GM19023 (cell line): ENCODE results near the gene IL37.
"Not testable (repeated sequence)": the region's sequence is repeated elsewhere in the genome, so short reads cannot be mapped to it uniquely, and the experiment has no call there.

ENCODE experiments used
- ATAC-seq: cut with Tn5 transposase; IDR thresholded peaks from one replicate; pipeline ENCODE4 v1.9.1; 2021; ENCODE audit warnings: mild to moderate bottlenecking, moderate library complexity; ENCODE audit not compliant: unreplicated experiment

The IL37 gene

GRCh38 chr2:112920923-112921532 lies 10.1 kb downstream of the IL37 start:
- ATAC-seq, result no peak

- ATAC-seq, result no peak
Observed at GRCh38 chr2:112921982-112922381, 11.0 kb downstream of the IL37 start.

GRCh38 chr2:112923237-112923966 lies 12.4 kb downstream of the IL37 start:
- ATAC-seq, result no peak

- no peak for ATAC-seq
Observed at GRCh38 chr2:112923967-112924338, 13.0 kb downstream of the IL37 start.

- ATAC-seq, result no peak
Observed at GRCh38 chr2:112924360-112924759, 13.4 kb downstream of the IL37 start.

DNA sequence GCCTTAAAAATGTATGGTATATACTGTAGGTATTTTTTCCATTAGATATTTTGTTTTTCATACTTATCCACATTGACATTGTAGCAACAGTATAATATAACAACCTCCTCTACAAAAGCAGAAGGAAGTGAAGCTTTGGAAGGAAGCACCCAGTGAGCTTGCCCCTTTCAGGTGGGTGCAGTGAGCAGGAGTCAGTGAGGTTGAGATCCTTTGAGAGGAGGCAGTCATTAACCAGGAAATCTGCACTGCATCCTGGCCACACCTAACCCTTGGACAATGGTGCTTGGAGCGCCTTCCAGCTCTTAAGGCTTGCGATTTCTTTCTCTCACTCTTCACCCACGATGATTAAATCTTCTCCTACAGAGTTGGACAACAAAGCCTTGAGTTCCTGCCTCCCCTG lies 13.9 kb downstream of the IL37 start:
- no peak for ATAC-seq

- no peak for ATAC-seq
Observed at GRCh38 chr2:112926707-112927106, 15.7 kb downstream of the IL37 start.

GRCh38 chr2:112927745-112928144 lies 16.8 kb downstream of the IL37 start:
- ATAC-seq, result no peak

GRCh38 chr2:112933261-112933660 lies 22.3 kb downstream of the IL37 start:
- no peak for ATAC-seq

DNA sequence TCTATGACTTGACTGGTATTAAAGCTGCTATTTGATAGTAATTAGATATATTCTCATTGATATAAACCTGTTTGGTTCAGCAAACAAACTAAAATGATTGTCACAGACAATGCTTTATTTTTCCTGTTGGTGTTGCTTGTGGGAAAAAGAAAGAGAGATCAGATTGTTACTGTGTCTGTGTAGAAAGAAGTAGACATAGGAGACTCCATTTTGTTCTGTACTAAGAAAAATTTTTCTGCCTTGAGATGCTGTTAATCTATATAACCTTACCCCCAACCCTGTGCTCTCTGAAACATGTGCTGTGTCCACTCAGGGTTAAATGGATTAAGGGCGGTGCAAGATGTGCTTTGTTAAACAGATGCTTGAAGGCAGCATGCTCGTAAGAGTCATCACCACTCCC lies 23.2 kb downstream of the IL37 start:
- ATAC-seq, result not testable (repeated sequence)

DNA sequence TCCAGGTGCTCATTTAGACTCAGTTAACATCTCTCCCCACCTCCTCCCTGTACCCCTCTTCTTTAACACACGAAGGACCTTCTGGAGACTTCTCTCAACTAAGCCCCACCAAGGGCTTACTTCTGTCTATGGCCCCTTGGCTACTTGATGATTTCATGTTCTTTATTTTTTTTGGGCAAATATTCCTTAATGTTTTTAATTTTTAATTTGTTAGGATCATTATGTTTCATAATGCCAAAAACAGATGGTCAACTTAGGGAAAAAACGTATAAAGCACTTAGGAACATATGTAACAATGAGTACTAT lies 25.9 kb downstream of the IL37 start:
- no peak for ATAC-seq

DNA sequence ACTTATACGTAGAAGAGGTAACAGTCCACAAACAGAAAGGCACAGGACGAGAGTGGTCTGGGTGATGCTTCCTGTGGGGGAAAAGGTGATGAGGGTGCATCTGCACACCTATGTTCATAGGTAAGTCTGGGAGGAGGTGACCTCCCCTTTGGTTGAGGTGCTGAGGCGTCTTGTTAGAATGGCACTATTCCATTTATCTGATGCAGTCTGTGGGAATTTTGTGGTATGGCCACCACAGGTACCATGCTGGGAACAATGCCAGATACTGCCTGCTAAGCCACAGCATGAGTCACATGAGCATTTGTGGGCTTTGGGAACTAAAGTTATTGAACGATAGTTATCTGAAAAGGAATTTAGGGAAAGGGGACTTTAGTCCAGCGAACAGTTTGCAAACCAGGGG lies 27.9 kb downstream of the IL37 start:
- ATAC-seq, result no peak

GRCh38 chr2:112939425-112939824 lies 28.5 kb downstream of the IL37 start:
- no peak for ATAC-seq

DNA sequence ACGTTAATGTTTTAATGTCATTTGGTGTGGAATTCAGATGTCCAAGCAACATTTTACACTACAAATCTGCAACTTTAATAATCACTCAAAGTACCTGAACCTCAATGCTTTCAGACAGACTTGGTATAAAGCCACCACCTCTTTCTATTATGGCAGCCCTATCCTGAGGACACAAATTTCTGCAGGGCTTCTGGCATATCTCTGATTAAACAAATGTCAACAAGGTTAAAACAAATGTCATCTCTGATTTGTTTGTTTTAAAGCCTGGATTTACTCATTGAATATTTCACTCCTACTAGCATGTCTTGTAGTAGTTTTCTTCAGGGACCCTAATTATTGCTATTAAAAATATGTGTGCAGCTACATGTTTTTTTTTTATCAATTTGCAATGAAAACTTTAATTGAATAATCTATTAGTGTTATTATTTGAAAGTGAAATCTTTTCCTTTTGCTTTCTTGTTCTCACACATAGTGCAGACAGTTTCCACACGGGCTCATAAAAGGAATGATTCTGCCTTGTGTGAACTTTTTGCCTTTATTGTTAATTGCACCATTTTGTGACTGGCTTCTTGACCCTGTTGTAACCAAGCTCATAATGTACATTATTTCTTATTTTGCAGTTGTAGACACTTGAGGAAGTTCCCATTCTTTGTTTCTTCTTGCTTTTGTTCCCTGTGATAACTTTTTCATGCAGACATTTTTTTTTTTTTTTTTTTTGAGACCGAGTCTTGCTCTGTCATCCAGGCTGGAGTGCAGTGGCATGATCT lies 30.1 kb downstream of the IL37 start:
- ATAC-seq, result no peak

DNA sequence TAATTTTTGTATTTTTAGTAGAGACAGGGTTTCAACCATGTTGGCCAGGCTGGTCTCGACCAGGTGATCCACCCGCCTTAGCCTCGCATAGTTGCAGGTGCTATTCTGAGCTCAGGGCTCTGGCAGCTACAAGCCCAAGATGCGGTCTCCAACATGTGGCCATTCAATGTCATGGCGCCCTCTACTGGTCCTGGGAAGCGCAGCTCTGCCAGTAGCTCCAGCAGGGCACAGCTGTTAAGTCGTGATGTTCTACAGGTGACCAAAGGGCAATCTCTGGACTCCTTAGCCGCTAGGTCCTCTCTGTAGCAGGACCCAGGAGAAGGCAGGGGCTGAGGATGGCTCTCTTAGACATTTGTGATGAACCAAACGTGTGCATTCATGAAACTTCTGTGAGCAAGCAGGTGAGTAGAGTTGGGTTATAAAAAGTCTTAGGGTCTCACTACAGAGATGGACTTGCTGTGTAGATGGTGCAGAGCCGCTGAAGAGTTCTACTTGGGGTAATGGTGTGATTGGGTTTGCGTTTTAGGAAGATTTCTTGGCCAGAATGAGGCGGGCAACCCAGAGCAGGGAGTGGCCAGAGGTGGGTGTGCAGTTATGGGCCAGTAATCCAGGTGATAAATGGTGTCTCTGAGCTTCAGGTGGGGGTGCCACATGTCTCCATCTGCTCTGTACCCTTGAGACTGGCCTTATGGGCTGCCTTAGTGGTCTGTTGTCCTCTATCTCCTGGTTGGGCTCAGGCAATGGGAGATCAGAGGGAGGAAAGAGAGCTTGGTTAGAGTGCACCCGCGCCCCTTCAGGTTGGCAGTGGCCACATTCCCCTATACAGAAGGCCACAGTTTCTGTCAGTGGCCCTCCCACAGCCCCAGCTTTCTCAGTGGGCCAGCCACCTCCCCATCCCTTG lies 31.0 kb downstream of the IL37 start:
- peak; percentile 88 for ATAC-seq

- ATAC-seq, result no peak
Observed at GRCh38 chr2:112942654-112943002, 31.7 kb downstream of the IL37 start.

DNA sequence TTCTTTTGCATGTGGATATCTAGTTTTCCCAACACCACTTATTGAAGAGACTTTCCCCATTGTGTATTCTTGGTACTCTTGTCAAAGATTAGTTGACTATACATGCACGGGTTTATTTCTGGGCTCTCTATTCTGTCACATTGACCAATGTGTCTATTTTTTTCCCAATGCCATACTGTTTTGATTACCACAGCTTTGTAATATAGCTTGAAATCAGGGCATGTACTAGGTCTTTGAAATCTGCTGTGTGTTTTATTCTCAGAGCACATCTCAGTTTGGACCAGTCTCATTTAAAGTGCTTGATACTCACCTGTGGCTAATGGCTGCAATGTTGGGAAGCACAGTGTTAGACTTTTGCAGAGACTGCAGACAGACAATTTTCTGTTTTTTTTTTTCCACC lies 34.0 kb downstream of the IL37 start:
- ATAC-seq, result no peak

- ATAC-seq, result no peak
Observed at GRCh38 chr2:112946086-112946485, 35.1 kb downstream of the IL37 start.

GRCh38 chr2:112947374-112947773 lies 36.4 kb downstream of the IL37 start:
- ATAC-seq, result no peak

DNA sequence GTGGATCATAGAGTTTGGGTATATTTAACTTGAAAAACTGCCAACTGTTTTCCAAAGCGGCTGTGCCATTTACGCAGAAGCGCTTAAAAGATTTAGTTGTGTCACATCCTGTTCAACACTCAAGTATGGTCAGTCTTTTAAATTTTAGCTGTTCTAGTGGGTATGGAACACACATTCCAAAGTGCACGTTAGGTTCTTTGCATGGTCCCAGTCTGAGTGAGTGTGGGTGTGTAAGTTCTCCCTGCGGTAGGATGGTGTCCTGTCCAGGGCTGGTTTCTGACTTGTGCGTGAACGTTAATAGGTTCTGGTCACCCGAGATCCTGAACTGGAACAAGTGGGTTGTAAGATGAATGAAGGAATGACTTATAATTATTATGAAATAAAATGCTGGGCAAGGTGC lies 38.5 kb downstream of the IL37 start:
- ATAC-seq, result no peak

GRCh38 chr2:112954364-112954763 lies 43.4 kb downstream of the IL37 start:
- no peak for ATAC-seq
